Activated T-cell treated with anti-CD3 and anti-CD28 coated beads, Interleukin-2, amount 50 U/mL, for 4 hours (primary cell): ENCODE data around the gene B3GNT5. TPM values are rescaled to one million over a fixed set of nuclear protein-coding genes. Genes with fewer than 3 reads are reported as not detected.
A peak's percentile ranks its signal among the peaks of the same experiment; 100 is the strongest.

Experiments used
- ATAC-seq, 2 donors: fragments of 200-7000 bp; cut with Tn5 transposase; one replicate each; pipeline ENCODE4 v1.10.0; 2021
- DNase-seq: peaks from one replicate; pipeline ENCODE4 v3.0.0-alpha.2; 2020
- H3K27me3 Mint-ChIP-seq: one replicate; pipeline ENCODE4 v1.8.0; 2021; ENCODE audit warnings: low read depth, mixed read lengths
- H3K36me3 Mint-ChIP-seq: one replicate; pipeline ENCODE4 v1.8.0; 2022; ENCODE audit warnings: mixed read lengths; ENCODE audit not compliant: insufficient read depth
- H3K4me1 Mint-ChIP-seq: one replicate; pipeline ENCODE4 v1.8.0; 2021; ENCODE audit warnings: low read depth, mixed read lengths
- H3K4me3 Mint-ChIP-seq: one replicate; pipeline ENCODE4 v1.8.0; 2021; ENCODE audit warnings: mild to moderate bottlenecking, moderate library complexity, mixed read lengths
- H3K9me3 Mint-ChIP-seq: one replicate; pipeline ENCODE4 v1.8.0; 2021; ENCODE audit warnings: mixed read lengths
- total RNA-seq, 3 donors: library from RNA; stranded (reverse); gene quantifications; one replicate each; pipeline ENCODE4 v1.2.1, GENCODE V29; 2021

B3GNT5 gene
- total RNA-seq, 3 donors from 2014 or later, result 24.1 to 66.6 (median 34.1) TPM

GRCh38 chr3:183265834-183266417 is 12.9 kb downstream of the B3GNT5 start:
- DNase-seq (peak; percentile 36), ATAC-seq (peak; percentile 98)
- H3K9me3 Mint-ChIP-seq, result no peaks in the 10 kb centered on the region

GRCh38 chr3:183266454-183266853 is 13.4 kb downstream of the B3GNT5 start:
- no peaks in the 10 kb centered on the region for H3K9me3 Mint-ChIP-seq
- H3K36me3 Mint-ChIP-seq, result peaks cover 24% of the 10 kb centered on the region
- H3K4me3 Mint-ChIP-seq, result peak overlapping the region; percentile 14
- ATAC-seq (peak; percentile 57 to 60), DNase-seq (no peak)
- H3K4me1 Mint-ChIP-seq, result peaks cover 5% of the 10 kb centered on the region
- H3K27me3 Mint-ChIP-seq, result peaks cover 4% of the 10 kb centered on the region

More at GRCh38 chr3:183265834-183266417, 12.9 kb downstream of the B3GNT5 start:
- peaks cover 4% of the 10 kb centered on the region for H3K27me3 Mint-ChIP-seq
- H3K4me1 Mint-ChIP-seq, result peaks cover 5% of the 10 kb centered on the region
- H3K4me3 Mint-ChIP-seq, result no peak overlapping the region
- H3K36me3 Mint-ChIP-seq, result peaks cover 21% of the 10 kb centered on the region

- Mint-ChIP-seq H3K4me1 (peaks cover 5% of the 10 kb centered on the region), H3K36me3 (peaks cover 24% of the 10 kb centered on the region), H3K4me3 (peak overlapping the region; percentile 1), H3K9me3 (no peaks in the 10 kb centered on the region), H3K27me3 (peaks cover 4% of the 10 kb centered on the region)
- ATAC-seq, result no peak
- no peak for DNase-seq
Observed at GRCh38 chr3:183267140-183267539, 14.1 kb downstream of the B3GNT5 start.

- Mint-ChIP-seq H3K4me3 (no peak overlapping the region), H3K27me3 (no peaks in the 10 kb centered on the region), H3K9me3 (no peaks in the 10 kb centered on the region), H3K4me1 (peaks cover 5% of the 10 kb centered on the region), H3K36me3 (peaks cover 22% of the 10 kb centered on the region)
- ATAC-seq (peak in 1 of 2 donors; percentile 15), DNase-seq (no peak)
Observed at GRCh38 chr3:183268366-183268765, 15.3 kb downstream of the B3GNT5 start.

GRCh38 chr3:183269345-183269744 is 16.3 kb downstream of the B3GNT5 start:
- Mint-ChIP-seq H3K36me3 (peaks cover 22% of the 10 kb centered on the region), H3K27me3 (no peaks in the 10 kb centered on the region), H3K4me1 (peaks cover 5% of the 10 kb centered on the region), H3K4me3 (no peak overlapping the region), H3K9me3 (no peaks in the 10 kb centered on the region)
- DNase-seq (no peak), ATAC-seq (no peak)

GRCh38 chr3:183270344-183270743 is 17.3 kb downstream of the B3GNT5 start:
- peaks cover 5% of the 10 kb centered on the region for H3K4me1 Mint-ChIP-seq
- no peak overlapping the region for H3K4me3 Mint-ChIP-seq
- DNase-seq (no peak), ATAC-seq (no peak)
- H3K9me3 Mint-ChIP-seq, result no peaks in the 10 kb centered on the region
- H3K27me3 Mint-ChIP-seq, result no peaks in the 10 kb centered on the region
- peaks cover 22% of the 10 kb centered on the region for H3K36me3 Mint-ChIP-seq

GRCh38 chr3:183272142-183272541 is 19.1 kb downstream of the B3GNT5 start:
- no peak for DNase-seq
- H3K36me3 Mint-ChIP-seq, result peaks cover 20% of the 10 kb centered on the region
- H3K4me3 Mint-ChIP-seq, result no peak overlapping the region
- H3K9me3 Mint-ChIP-seq, result no peaks in the 10 kb centered on the region
- no peak for ATAC-seq
- peaks cover 10% of the 10 kb centered on the region for H3K4me1 Mint-ChIP-seq
- H3K27me3 Mint-ChIP-seq, result no peaks in the 10 kb centered on the region

- ATAC-seq (no peak), DNase-seq (no peak)
- Mint-ChIP-seq H3K9me3 (no peaks in the 10 kb centered on the region), H3K36me3 (peaks cover 18% of the 10 kb centered on the region), H3K4me1 (peaks cover 10% of the 10 kb centered on the region), H3K27me3 (no peaks in the 10 kb centered on the region), H3K4me3 (no peak overlapping the region)
Observed at GRCh38 chr3:183272791-183273190, 19.7 kb downstream of the B3GNT5 start.

GRCh38 chr3:183274609-183275008 is 21.6 kb downstream of the B3GNT5 start:
- H3K36me3 Mint-ChIP-seq, result peaks cover 7% of the 10 kb centered on the region
- H3K4me1 Mint-ChIP-seq, result peaks cover 5% of the 10 kb centered on the region
- H3K9me3 Mint-ChIP-seq, result no peaks in the 10 kb centered on the region
- no peak overlapping the region for H3K4me3 Mint-ChIP-seq
- no peak for ATAC-seq
- H3K27me3 Mint-ChIP-seq, result no peaks in the 10 kb centered on the region
- no peak for DNase-seq

GRCh38 chr3:183275418-183275817 is 22.4 kb downstream of the B3GNT5 start:
- peaks cover 5% of the 10 kb centered on the region for H3K4me1 Mint-ChIP-seq
- DNase-seq (no peak), ATAC-seq (peak in 1 of 2 donors; percentile 43)
- H3K4me3 Mint-ChIP-seq, result no peak overlapping the region
- H3K27me3 Mint-ChIP-seq, result no peaks in the 10 kb centered on the region
- H3K36me3 Mint-ChIP-seq, result peaks cover 3% of the 10 kb centered on the region
- no peaks in the 10 kb centered on the region for H3K9me3 Mint-ChIP-seq

- Mint-ChIP-seq H3K9me3 (no peaks in the 10 kb centered on the region), H3K4me3 (no peak overlapping the region), H3K36me3 (peaks cover 3% of the 10 kb centered on the region), H3K27me3 (no peaks in the 10 kb centered on the region), H3K4me1 (peaks cover 5% of the 10 kb centered on the region)
- ATAC-seq (no peak), DNase-seq (no peak)
Observed at GRCh38 chr3:183275937-183276336, 22.9 kb downstream of the B3GNT5 start.

- Mint-ChIP-seq H3K36me3 (no peaks in the 10 kb centered on the region), H3K4me1 (peaks cover 5% of the 10 kb centered on the region), H3K4me3 (no peak overlapping the region), H3K27me3 (no peaks in the 10 kb centered on the region), H3K9me3 (no peaks in the 10 kb centered on the region)
- DNase-seq (no peak), ATAC-seq (no peak)
Observed at GRCh38 chr3:183277260-183277659, 24.2 kb downstream of the B3GNT5 start.

- DNase-seq, result no peak
- H3K4me1 Mint-ChIP-seq, result peaks cover 11% of the 10 kb centered on the region
- H3K36me3 Mint-ChIP-seq, result no peaks in the 10 kb centered on the region
- no peaks in the 10 kb centered on the region for H3K9me3 Mint-ChIP-seq
- H3K4me3 Mint-ChIP-seq, result no peak overlapping the region
- ATAC-seq, result no peak
- H3K27me3 Mint-ChIP-seq, result no peaks in the 10 kb centered on the region
Observed at GRCh38 chr3:183278479-183279088, 25.5 kb downstream of the B3GNT5 start.

- ATAC-seq, result no peak
- no peaks in the 10 kb centered on the region for H3K27me3 Mint-ChIP-seq
Observed at GRCh38 chr3:183279371-183279770, 26.3 kb downstream of the B3GNT5 start.

GRCh38 chr3:183281126-183281797 is 28.2 kb downstream of the B3GNT5 start:
- no peak for DNase-seq
- Mint-ChIP-seq H3K4me3 (no peak overlapping the region), H3K36me3 (peaks cover under 1% of the 10 kb centered on the region), H3K27me3 (no peaks in the 10 kb centered on the region), H3K9me3 (no peaks in the 10 kb centered on the region), H3K4me1 (peaks cover 29% of the 10 kb centered on the region)
- ATAC-seq, result no peak

More at GRCh38 chr3:183279371-183279770, 26.3 kb downstream of the B3GNT5 start:
- Mint-ChIP-seq H3K9me3 (no peaks in the 10 kb centered on the region), H3K4me3 (no peak overlapping the region), H3K4me1 (peaks cover 17% of the 10 kb centered on the region), H3K36me3 (no peaks in the 10 kb centered on the region)
- DNase-seq, result no peak
